Kasumi-1 (cell line): ENCODE measurements around the gene TMEM72.

ENCODE experiments used
- DNase-seq, 2 experiments: peaks; one replicate each; lab custom pipeline; 2025; lab: John Stamatoyannopoulos, UW

Gene TMEM72

DNA sequence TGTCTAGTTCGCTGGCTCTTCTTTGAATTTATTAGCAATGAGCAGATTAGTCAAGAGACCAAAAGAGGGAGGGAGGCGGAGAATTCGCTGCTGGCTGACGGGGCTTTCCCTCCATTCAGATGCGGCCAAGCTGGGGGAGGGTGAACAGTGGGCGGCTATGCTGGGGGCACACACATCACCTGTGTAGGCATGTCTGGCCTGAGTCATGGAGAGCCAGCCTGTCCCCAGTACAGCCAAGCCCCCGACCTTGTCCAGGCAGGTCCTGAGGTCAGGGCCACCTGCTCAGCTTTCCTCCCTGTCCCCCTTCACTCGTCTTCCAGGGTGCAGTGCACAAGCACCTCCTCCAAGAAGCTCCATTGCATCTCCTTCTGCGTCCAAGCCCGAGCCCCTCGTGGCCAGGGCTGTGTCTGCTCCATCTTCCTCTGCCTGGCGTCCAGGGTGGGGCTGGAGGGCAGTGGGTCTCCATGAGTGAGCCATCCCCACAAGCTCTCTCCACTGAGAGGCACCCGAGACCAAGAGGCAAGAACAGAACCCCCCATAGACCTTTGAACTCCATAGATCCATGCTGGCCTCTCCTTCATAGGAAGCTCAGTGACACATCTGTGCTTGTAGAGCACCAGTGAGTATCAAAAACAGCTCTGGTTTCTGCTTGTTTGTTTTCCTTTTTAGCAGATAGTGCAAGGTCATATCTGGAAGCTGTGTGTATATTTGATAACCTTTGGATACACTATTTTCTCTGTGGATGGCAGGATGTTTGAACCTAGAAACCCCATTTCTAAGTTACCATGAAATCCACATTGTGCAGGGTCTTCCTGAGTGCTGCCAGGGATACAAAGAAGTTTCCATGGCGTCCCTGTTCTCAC, 69.4 kb downstream of the TMEM72 start:
- no peak for DNase-seq

DNA sequence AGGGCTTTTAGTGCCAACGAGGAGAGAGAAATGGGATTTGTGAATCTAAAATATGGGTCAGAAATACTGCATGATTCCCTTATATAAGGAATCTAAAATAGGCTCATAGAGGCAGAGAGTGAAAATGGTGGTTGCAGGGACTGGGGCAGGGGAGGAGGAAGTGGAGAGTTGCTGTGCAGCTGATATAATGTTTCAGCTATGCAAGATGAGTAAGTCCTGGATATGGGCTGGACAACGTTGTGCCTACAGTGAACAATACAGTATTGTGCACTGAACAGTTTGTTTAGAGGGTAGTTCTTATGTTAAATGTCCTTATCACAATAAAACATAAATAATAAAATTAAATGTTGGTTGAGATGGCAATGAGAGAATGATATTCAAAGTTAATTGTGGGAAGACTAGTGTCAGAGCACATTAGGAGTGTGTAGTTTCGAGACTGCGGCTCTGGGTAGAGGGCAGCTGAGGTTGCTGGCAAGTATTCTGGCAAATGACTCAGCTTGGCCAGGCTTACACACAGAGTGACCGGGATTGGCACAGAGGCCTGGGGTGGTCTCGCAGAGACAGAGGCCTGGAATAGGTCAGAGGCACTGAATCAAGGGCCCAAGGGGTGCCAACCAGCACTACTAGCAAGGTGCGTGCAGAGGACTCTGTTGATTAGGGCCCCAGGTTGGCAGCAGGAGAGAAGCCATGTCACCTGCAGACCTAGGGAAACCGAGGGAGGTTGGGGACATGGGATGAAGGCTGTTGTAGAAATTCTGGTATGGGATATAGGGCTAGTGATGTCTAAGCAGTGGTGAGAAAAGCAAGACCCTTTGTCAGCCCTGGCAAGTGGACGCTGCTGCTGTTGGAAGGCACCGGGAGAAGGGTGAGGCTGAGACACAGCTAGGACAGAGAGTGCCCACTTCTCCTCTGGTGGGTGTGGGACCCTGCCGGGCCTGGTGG, 70.3 kb downstream of the TMEM72 start:
- DNase-seq = peak; percentile 64 to 80

DNA sequence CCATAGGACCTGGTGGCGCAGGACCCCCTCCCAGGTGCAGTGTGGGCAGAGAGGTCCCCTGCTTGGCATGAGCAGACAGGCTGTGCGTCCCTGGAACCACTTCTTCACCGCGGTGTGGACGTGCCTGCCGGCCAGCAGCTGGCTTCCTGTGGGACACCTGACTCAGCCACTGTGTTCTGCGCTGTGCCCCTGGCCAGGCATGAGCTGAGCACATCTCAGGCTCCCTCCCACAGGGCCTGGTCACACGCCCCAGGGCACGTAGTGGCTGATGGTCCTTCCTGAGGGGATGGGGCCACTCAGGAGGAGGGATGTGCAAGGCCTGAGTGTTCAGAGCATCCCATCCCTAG, 71.0 kb downstream of the TMEM72 start:
- no peak for DNase-seq

DNA sequence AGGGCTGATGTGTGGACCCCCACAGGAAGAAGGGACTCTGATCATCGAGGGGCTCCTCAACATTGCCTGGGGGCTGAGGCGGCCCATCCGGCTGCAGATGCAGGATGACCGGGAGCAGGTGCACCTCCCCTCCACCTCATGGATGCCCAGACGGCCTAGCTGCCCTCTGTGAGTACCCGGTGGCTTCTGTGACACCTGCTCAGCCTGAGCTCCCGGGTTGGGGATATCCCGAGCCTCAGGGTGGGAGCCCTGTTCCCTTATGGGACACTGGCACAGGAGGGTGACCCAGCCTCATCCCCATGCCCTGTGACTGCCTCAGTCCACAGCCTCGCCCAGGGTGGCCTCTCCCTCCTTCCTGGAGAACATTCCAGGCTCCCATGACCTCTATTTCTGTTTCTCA, 71.4 kb downstream of the TMEM72 start:
- no peak for DNase-seq

DNA sequence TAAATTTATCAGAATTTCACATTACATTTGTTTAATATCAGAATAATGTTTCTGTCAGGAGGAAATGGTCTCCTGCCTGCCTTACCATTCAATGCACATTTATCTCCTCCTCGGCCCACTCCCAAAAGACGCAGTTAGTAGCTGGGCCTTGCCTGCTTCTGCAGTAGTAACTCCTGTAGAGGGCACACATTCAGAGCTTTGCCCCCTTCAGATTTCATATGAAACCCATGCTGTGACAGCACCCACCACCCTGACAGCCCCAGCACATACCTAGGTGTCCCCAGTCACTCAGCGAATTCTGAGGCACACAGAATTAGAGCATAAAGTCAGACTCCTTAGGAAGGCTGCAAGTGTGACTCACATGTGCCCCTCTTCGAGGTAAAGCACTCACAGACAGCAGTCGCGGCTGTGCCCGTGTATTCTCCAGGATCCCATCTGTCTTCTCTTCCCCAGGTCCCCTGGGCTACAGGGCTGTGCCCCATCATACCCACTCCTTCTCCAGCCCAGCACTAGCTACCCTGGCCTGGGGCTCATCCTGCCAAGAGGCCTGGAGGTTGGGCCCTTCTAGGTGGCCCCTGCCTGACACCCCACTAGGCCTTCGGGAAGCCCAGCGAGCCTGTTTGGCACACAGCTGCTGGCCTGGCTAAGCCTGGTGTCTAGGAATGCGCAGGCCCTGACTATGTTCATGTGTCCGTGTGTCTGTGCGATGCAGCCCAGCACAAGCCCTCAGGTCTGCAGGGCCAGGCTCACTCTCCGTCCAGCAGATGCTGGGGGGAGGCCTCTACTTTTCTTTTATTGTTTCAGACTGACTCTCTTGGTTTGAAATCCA, 72.1 kb downstream of the TMEM72 start:
- DNase-seq = no peak

DNA sequence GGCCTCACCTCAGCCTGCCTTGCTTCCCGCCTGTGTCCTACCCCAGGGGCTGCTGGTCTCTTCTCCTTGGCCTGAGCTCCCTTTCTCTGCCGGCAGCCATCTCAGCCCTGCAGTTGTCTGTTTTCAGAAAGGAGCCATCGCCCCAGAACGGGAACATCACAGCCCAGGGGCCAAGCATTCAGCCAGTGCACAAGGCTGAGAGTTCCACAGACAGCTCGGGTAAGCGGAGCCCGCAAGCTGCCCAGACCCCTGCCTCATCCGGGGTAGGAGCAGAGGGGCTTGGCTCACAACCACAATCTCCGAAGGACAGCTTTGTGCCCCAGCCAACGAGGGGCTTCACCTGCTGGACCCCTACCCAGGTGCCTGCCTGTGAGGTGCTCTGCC, 72.8 kb downstream of the TMEM72 start:
- no peak for DNase-seq

DNA sequence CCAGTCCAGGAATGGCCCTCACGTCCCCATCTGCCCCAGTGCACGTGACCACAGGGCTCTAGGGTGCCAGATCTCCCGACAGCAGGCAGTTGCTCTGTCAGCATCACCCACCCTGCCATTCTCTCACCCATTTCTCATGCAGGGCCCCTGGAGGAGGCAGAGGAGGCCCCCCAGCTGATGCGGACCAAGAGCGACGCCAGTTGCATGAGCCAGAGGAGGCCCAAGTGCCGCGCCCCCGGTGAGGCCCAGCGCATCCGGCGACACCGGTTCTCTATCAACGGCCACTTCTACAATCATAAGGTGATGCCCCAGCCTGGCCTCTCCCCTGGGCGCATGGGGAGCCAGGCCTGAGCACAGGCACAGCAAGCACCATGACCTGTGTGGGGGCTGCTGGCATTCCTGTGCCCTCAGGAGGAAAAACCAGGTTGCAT, 73.5 kb downstream of the TMEM72 start:
- DNase-seq = no peak

DNA sequence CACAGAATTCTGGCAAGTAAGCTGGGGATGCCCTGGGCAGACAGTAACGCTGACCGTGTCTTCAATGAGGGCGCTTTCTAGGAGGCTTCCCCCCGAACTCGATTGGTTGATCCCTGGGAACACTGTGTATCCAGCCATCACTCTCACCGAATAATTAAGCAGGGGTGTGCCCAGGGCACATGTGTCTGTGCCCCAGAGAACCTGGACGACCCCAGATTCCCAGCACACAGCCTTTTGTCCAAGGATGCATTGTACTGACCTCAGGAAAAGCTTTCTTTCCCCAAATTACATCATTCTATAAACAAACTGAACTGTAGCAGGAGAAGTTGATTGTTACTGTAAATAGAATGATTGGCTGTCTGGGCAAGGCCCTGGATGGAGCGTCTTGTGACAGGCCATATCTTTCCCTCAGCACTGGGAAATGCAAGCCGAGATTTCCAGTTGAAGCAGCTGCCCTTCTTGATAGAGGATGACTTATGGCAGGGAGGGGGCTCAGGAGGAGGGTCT, 74.1 kb downstream of the TMEM72 start:
- DNase-seq = no peak

DNA sequence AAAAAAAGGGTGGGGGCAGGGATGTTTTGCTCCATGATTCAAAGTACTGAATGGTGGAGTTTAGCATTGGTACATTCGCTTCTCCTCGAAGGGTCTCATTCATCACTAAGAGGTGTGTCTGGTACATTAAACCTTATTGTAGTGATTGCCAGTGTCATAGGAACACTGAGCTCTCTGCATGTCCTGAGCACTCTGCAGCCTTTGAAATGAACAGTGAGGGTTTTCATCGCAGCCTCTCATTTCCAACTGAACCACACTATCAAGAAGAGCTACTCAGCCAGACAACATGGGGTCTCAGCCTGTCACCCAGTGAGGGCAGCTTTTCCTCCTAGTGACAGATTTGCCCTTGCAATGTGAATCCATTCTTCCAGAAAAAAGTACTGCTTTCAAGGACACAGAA, 75.0 kb downstream of the TMEM72 start:
- no peak for DNase-seq
